Gastrocnemius medialis (tissue), 4 donors: ENCODE data around the gene TNK1.

ENCODE experiments used
- POLR2A ChIP-seq, 2 donors: fragments of 450-650 bp; IDR thresholded peaks; one replicate each; pipeline ENCODE4 v1.6.1; 2017; ENCODE audit warnings: antibody characterized with exemption in 2 of 2, mild to moderate bottlenecking in 2 of 2, moderate library complexity in 2 of 2
- TF ChIP-seq, protein P1 (sequence below), 5 experiments: fragments of 450-650 bp in 3 of 5; fragments of 200-600 bp in 2 of 5; sonication (generic) in 2 of 5; IDR thresholded peaks in 4 of 5; conservative IDR thresholded peaks in 1 of 5; 1 replicate in 4 of 5; 2 replicates in 1 of 5; pipeline ENCODE4 v1.5.1; 2016 to 2019; ENCODE audit warnings: antibody characterized with exemption in 5 of 5, mild to moderate bottlenecking in 3 of 5, moderate library complexity in 3 of 5

DNA sequence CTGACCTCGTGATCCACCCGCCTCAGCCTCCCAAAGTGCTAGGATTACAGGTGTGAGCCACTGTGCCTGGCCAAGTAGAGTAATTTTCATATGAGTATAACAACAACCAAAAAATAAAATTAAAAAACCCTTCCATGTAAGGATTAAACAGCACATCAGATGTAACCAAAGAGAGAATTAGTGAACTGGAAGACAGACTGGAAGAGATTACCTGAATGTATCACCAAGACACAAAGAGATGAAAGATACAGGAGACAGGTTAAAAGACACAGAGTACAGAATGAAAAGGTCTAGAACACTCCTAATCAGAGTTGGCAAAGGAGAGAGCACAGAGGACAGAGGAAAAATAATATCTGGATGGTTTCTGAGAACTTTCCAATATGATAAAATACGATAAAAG is 1.8 kb upstream of the TNK1 start:
- no peak for TF ChIP-seq POLR2A (IDR thresholded peaks at IDR 0.05)
- TF ChIP-seq, protein P1, sequence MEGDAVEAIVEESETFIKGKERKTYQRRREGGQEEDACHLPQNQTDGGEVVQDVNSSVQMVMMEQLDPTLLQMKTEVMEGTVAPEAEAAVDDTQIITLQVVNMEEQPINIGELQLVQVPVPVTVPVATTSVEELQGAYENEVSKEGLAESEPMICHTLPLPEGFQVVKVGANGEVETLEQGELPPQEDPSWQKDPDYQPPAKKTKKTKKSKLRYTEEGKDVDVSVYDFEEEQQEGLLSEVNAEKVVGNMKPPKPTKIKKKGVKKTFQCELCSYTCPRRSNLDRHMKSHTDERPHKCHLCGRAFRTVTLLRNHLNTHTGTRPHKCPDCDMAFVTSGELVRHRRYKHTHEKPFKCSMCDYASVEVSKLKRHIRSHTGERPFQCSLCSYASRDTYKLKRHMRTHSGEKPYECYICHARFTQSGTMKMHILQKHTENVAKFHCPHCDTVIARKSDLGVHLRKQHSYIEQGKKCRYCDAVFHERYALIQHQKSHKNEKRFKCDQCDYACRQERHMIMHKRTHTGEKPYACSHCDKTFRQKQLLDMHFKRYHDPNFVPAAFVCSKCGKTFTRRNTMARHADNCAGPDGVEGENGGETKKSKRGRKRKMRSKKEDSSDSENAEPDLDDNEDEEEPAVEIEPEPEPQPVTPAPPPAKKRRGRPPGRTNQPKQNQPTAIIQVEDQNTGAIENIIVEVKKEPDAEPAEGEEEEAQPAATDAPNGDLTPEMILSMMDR (IDR thresholded peaks at IDR 0.05 in 4 of 5, conservative IDR thresholded peaks at IDR 0.05 in 1 of 5): no peak
